ENCODE data around the gene ANXA10. TPM values are rescaled to one million over a fixed set of nuclear protein-coding genes. Genes with fewer than 3 reads are reported as not detected.

Gene ANXA10
- total RNA-seq, 1 experiment from 2014 or later: not detected

- ChIA-PET CTCF (no interaction called here), POLR2A (no interaction called here)
- Histone ChIP-seq H3K36me3 (ENCODE audit: control insufficient read depth, insufficient read depth, low read length) (no peaks in the 10 kb centered on the region), H3K27me3 (ENCODE audit: control insufficient read depth, insufficient read depth, low read length) (no peaks in the 10 kb centered on the region), H3K9me3 (ENCODE audit: control insufficient read depth, insufficient read depth, low read depth, low read length) (no peaks in the 10 kb centered on the region), H3K4me3 (ENCODE audit: low read depth in 2 of 2, low read length in 2 of 2) (no peak overlapping the region), H3K4me1 (ENCODE audit: control insufficient read depth, insufficient read depth, low read length) (no peaks in the 10 kb centered on the region), H3K27ac (ENCODE audit: low read length) (no peak overlapping the region)
- DNase-seq (ENCODE audit: low read depth, low spot score): no peak
- intact Hi-C loops (cut with micrococcal nuclease; ENCODE audit: unreplicated experiment) (no loop called here), in situ Hi-C loops (cut with HindIII; ENCODE audit: low pct_unique_long_range_greater_than_20kb, low sequenced_read_pairs) (no loop called here)
- no peak for ATAC-seq
- no TSS peak for BruUV-seq (replicated peaks)
- TF ChIP-seq, protein P1, sequence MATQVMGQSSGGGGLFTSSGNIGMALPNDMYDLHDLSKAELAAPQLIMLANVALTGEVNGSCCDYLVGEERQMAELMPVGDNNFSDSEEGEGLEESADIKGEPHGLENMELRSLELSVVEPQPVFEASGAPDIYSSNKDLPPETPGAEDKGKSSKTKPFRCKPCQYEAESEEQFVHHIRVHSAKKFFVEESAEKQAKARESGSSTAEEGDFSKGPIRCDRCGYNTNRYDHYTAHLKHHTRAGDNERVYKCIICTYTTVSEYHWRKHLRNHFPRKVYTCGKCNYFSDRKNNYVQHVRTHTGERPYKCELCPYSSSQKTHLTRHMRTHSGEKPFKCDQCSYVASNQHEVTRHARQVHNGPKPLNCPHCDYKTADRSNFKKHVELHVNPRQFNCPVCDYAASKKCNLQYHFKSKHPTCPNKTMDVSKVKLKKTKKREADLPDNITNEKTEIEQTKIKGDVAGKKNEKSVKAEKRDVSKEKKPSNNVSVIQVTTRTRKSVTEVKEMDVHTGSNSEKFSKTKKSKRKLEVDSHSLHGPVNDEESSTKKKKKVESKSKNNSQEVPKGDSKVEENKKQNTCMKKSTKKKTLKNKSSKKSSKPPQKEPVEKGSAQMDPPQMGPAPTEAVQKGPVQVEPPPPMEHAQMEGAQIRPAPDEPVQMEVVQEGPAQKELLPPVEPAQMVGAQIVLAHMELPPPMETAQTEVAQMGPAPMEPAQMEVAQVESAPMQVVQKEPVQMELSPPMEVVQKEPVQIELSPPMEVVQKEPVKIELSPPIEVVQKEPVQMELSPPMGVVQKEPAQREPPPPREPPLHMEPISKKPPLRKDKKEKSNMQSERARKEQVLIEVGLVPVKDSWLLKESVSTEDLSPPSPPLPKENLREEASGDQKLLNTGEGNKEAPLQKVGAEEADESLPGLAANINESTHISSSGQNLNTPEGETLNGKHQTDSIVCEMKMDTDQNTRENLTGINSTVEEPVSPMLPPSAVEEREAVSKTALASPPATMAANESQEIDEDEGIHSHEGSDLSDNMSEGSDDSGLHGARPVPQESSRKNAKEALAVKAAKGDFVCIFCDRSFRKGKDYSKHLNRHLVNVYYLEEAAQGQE (IDR thresholded peaks at IDR 0.05; ENCODE audit: insufficient read depth in 1 of 2, low read depth in 2 of 2, low read length in 1 of 2): no peak
- TF ChIP-seq CTCF (IDR thresholded peaks at IDR 0.05): no peak
These were observed 27.6 kb downstream of the ANXA10 start for GRCh38 chr4:168119890-168120289.

GRCh38 chr4:168120811-168121210, 28.5 kb downstream of the ANXA10 start:
- Histone ChIP-seq H3K4me1 (ENCODE audit: control insufficient read depth, insufficient read depth, low read length) (no peaks in the 10 kb centered on the region), H3K36me3 (ENCODE audit: control insufficient read depth, insufficient read depth, low read length) (no peaks in the 10 kb centered on the region), H3K27me3 (ENCODE audit: control insufficient read depth, insufficient read depth, low read length) (no peaks in the 10 kb centered on the region), H3K4me3 (ENCODE audit: low read depth in 2 of 2, low read length in 2 of 2) (no peak overlapping the region), H3K27ac (ENCODE audit: low read length) (no peak overlapping the region), H3K9me3 (ENCODE audit: control insufficient read depth, insufficient read depth, low read depth, low read length) (no peaks in the 10 kb centered on the region)
- ChIA-PET POLR2A (no interaction called here), CTCF (no interaction called here)
- DNase-seq (ENCODE audit: low read depth, low spot score) (no peak), ATAC-seq (no peak)
- in situ Hi-C loops (cut with HindIII; ENCODE audit: low pct_unique_long_range_greater_than_20kb, low sequenced_read_pairs): no loop called here
- intact Hi-C loops (cut with micrococcal nuclease; ENCODE audit: unreplicated experiment): no loop called here
- no TSS peak for BruUV-seq (replicated peaks)
- TF ChIP-seq CTCF (IDR thresholded peaks at IDR 0.05): no peak
- no peak for TF ChIP-seq POLR2AphosphoS5 (IDR thresholded peaks at IDR 0.05; ENCODE audit: low read depth, low read length)
- TF ChIP-seq, protein P1 (IDR thresholded peaks at IDR 0.05; ENCODE audit: insufficient read depth in 1 of 2, low read depth in 2 of 2, low read length in 1 of 2): no peak
- TF ChIP-seq SIN3A (IDR thresholded peaks at IDR 0.05; ENCODE audit: borderline replicate concordance, insufficient read depth, low read depth, low read length): no peak
- TF ChIP-seq TCF7L2 (IDR thresholded peaks at IDR 0.05; ENCODE audit: low read depth, low read length): no peak
